IPS-NIHi7 (cell line): ENCODE measurements around the gene FIG4.
"Not testable (repeated sequence)": the region's sequence is repeated elsewhere in the genome, so short reads cannot be mapped to it uniquely, and the experiment has no call there.

Experiments
- DNase-seq: peaks from one replicate; pipeline ENCODE4 v3.0.0; 2012; ENCODE audit warnings: mixed read lengths; ENCODE audit errors: extremely low spot score

The FIG4 gene

GRCh38 chr6:109759098-109759955, 68.2 kb downstream of the FIG4 start:
- no peak for DNase-seq

- no peak for DNase-seq
Measured at GRCh38 chr6:109760208-109760607, 69.1 kb downstream of the FIG4 start.

GRCh38 chr6:109762166-109762565, 71.1 kb downstream of the FIG4 start:
- no peak for DNase-seq

GRCh38 chr6:109762769-109763441, 71.8 kb downstream of the FIG4 start:
- no peak for DNase-seq

GRCh38 chr6:109766167-109766566, 75.1 kb downstream of the FIG4 start:
- DNase-seq, result no peak

- no peak for DNase-seq
Measured at GRCh38 chr6:109767961-109768360, 76.9 kb downstream of the FIG4 start.

GRCh38 chr6:109768485-109768884, 77.4 kb downstream of the FIG4 start:
- no peak for DNase-seq

- DNase-seq, result no peak
Measured at GRCh38 chr6:109769213-109769612, 78.1 kb downstream of the FIG4 start.

- no peak for DNase-seq
Measured at GRCh38 chr6:109770047-109770446, 79.0 kb downstream of the FIG4 start.

- DNase-seq, result no peak
Measured at GRCh38 chr6:109770779-109771178, 79.7 kb downstream of the FIG4 start.

GRCh38 chr6:109771939-109772755, 81.1 kb downstream of the FIG4 start:
- DNase-seq, result not testable (repeated sequence)

- no peak for DNase-seq
Measured at GRCh38 chr6:109772883-109773431, 81.9 kb downstream of the FIG4 start.

GRCh38 chr6:109781001-109781400, 89.9 kb downstream of the FIG4 start:
- DNase-seq, result no peak

GRCh38 chr6:109782491-109782999, 91.4 kb downstream of the FIG4 start:
- DNase-seq, result no peak

GRCh38 chr6:109783250-109783986, 92.3 kb downstream of the FIG4 start:
- DNase-seq, result peak; percentile 57

GRCh38 chr6:109787312-109787711, 96.2 kb downstream of the FIG4 start:
- DNase-seq, result no peak

- no peak for DNase-seq
Measured at GRCh38 chr6:109788687-109789086, 97.6 kb downstream of the FIG4 start.

GRCh38 chr6:109790131-109790530, 99.0 kb downstream of the FIG4 start:
- no peak for DNase-seq

GRCh38 chr6:109791301-109791700, 100.2 kb downstream of the FIG4 start:
- peak; percentile 43 for DNase-seq

GRCh38 chr6:109793021-109793420, 101.9 kb downstream of the FIG4 start:
- DNase-seq, result no peak

GRCh38 chr6:109793792-109794191, 102.7 kb downstream of the FIG4 start:
- no peak for DNase-seq
